RWPE2 (cell line): ENCODE measurements around the gene MUC5B.

Experiments used
- ATAC-seq: fragments of 200-7000 bp; cut with Tn5 transposase; 3 replicates; pipeline ENCODE4 v1.9.1; 2021; ENCODE audit warnings: low read depth
- DNase-seq: peaks from one replicate; pipeline ENCODE4 v3.0.0-alpha.2; 2020; ENCODE audit warnings: low spot score
- H3K27ac ChIP-seq: fragments of 450-650 bp; 2 replicates; pipeline ENCODE4 v1.5.1; 2017; ENCODE audit warnings: mild to moderate bottlenecking; ENCODE audit not compliant: poor library complexity, severe bottlenecking
- H3K27me3 ChIP-seq: fragments of 250-450 bp; sonication (Bioruptor Pico); 2 replicates; pipeline ENCODE4 v1.5.1; 2021; ENCODE audit warnings: mild to moderate bottlenecking, moderate library complexity; ENCODE audit not compliant: insufficient read depth, poor library complexity, severe bottlenecking
- H3K36me3 ChIP-seq: fragments of 250-450 bp; sonication (Bioruptor Pico); 2 replicates; pipeline ENCODE4 v1.5.1; 2020; ENCODE audit warnings: low read depth, mild to moderate bottlenecking, moderate library complexity
- H3K4me1 ChIP-seq: fragments of 250-450 bp; sonication (Bioruptor Pico); 2 replicates; pipeline ENCODE4 v1.5.1; 2021; ENCODE audit warnings: mild to moderate bottlenecking, moderate library complexity; ENCODE audit not compliant: insufficient read depth, poor library complexity, severe bottlenecking
- H3K4me3 ChIP-seq: fragments of 250-450 bp; sonication (Bioruptor Pico); 2 replicates; pipeline ENCODE4 v1.5.1; 2021; ENCODE audit warnings: mild to moderate bottlenecking, moderate library complexity; ENCODE audit not compliant: severe bottlenecking
- H3K9me3 ChIP-seq: fragments of 250-450 bp; sonication (Bioruptor Pico); 2 replicates; pipeline ENCODE4 v1.5.1; 2021; ENCODE audit warnings: mild to moderate bottlenecking, moderate library complexity; ENCODE audit not compliant: severe bottlenecking
- TF ChIP-seq, protein P1 (sequence below): fragments of 450-650 bp; IDR thresholded peaks from one replicate; pipeline ENCODE4 v1.5.1; 2017; ENCODE audit warnings: mild to moderate bottlenecking, moderate library complexity; ENCODE audit not compliant: poor library complexity, severe bottlenecking

MUC5B gene

DNA sequence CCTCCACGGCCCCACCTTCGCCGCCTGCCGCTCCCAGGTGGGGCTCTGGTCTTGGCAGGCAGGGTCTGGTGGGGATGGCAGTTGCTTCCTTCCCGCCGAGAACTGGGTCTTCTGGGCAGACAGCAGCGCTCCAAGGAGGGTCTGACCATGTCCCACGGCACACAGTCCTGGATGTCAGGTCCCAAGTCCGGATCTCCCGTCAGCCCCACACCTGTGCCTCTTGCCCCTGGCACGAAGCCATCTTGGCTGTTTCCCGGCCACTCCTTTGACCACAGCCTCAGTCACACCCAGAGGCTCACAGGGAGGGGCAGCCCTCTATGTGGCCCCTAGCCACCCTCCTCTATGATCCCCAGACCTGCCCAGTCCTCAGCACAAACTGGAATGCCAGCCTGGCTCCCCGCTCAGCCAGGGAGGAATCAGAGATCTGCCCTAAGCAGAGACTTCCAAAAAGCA is 14.3 kb downstream of the MUC5B start:
- Histone ChIP-seq H3K4me1 (no peaks in the 10 kb centered on the region), H3K9me3 (no peaks in the 10 kb centered on the region), H3K4me3 (no peak overlapping the region), H3K36me3 (no peaks in the 10 kb centered on the region), H3K27me3 (peaks cover 10% of the 10 kb centered on the region), H3K27ac (no peak overlapping the region)
- no peak for ATAC-seq
- TF ChIP-seq, protein P1, sequence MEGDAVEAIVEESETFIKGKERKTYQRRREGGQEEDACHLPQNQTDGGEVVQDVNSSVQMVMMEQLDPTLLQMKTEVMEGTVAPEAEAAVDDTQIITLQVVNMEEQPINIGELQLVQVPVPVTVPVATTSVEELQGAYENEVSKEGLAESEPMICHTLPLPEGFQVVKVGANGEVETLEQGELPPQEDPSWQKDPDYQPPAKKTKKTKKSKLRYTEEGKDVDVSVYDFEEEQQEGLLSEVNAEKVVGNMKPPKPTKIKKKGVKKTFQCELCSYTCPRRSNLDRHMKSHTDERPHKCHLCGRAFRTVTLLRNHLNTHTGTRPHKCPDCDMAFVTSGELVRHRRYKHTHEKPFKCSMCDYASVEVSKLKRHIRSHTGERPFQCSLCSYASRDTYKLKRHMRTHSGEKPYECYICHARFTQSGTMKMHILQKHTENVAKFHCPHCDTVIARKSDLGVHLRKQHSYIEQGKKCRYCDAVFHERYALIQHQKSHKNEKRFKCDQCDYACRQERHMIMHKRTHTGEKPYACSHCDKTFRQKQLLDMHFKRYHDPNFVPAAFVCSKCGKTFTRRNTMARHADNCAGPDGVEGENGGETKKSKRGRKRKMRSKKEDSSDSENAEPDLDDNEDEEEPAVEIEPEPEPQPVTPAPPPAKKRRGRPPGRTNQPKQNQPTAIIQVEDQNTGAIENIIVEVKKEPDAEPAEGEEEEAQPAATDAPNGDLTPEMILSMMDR = no peak
- no peak for DNase-seq

DNA sequence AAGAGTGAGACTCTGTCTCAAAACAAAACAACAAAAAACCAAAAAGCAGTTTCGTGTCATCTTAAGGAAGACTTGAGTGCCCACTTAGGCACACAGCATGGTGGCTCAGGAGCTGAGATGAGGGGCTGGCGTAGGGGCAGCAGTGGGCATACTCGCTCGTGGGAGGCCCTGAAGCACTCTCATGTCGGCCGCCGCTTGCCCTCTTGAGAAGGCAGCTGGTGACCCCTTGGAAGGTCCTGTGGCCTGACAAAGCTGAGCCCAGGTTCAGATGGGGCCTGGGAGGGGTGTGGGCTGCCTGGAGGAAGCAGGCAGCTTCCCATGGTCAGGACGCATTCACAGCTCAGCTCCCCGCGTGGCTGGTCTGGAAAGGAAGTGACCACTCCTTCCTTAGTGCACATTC is 15.0 kb downstream of the MUC5B start:
- H3K27ac ChIP-seq = no peak overlapping the region
- H3K4me3 ChIP-seq = no peak overlapping the region
- no peaks in the 10 kb centered on the region for H3K4me1 ChIP-seq
- peaks cover 3% of the 10 kb centered on the region for H3K27me3 ChIP-seq
- ATAC-seq (no peak), DNase-seq (no peak)
- no peaks in the 10 kb centered on the region for H3K9me3 ChIP-seq
- no peaks in the 10 kb centered on the region for H3K36me3 ChIP-seq
- TF ChIP-seq, protein P1 = no peak

DNA sequence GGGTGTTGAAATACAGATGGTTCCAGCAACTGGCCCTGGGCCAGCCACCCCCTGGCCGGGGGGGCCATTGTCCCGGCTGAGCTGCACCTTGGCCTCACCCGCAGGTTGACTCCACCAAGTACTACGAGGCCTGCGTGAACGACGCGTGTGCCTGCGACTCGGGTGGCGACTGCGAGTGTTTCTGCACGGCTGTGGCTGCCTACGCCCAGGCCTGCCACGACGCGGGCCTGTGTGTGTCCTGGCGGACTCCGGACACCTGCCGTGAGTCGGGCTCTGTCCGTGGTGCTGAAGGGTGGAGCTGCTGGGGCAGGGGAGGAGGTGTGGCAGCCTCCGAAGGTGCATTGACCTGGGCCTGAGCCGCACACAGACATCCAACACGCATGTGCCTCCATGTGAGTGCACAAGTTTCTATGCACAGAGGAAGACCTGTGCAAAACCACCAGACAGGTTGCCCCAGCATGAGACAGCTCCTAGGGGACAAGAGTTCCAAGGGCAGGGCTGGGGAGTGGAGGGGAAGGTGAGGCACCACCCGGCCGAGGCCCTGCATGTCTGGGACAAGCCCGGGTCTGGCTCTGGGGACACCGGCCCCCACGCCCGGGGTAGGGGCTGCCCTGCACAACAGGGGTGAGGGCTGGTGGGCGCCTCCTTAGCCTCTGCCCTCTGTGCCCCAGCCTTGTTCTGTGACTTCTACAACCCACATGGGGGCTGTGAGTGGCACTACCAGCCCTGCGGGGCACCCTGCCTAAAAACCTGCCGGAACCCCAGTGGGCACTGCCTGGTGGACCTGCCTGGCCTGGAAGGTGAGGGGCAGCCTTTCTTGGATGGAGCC is 16.1 kb downstream of the MUC5B start:
- Histone ChIP-seq H3K27me3 (no peaks in the 10 kb centered on the region), H3K9me3 (no peaks in the 10 kb centered on the region), H3K27ac (no peak overlapping the region), H3K4me1 (no peaks in the 10 kb centered on the region), H3K4me3 (no peak overlapping the region), H3K36me3 (no peaks in the 10 kb centered on the region)
- DNase-seq (no peak), ATAC-seq (peak; percentile 71)
- TF ChIP-seq, protein P1 = no peak

DNA sequence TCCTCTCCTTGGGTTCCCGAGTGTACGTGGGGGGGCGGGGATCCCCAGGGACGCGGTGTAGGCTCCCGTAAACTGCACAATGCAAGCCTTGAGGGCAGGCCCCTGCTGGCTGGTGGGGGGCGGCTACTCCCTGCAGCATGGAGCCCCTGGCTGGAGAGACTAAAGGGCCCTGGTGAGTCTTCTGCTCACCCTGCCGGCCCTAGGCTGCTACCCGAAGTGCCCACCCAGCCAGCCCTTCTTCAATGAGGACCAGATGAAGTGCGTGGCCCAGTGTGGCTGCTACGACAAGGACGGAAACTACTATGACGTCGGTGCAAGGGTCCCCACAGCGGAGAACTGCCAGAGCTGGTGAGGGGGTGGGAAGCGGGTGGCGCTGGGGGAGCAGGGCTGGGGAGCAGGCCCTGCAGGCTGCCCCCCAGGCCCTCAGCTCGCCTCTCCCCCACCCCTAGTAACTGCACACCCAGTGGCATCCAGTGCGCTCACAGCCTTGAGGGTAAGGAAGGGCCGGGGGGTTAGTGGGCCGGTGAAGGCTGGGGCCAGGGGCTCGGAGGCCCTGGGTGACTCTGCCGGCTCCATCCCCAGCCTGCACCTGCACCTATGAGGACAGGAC is 16.8 kb downstream of the MUC5B start:
- TF ChIP-seq, protein P1 = no peak

DNA sequence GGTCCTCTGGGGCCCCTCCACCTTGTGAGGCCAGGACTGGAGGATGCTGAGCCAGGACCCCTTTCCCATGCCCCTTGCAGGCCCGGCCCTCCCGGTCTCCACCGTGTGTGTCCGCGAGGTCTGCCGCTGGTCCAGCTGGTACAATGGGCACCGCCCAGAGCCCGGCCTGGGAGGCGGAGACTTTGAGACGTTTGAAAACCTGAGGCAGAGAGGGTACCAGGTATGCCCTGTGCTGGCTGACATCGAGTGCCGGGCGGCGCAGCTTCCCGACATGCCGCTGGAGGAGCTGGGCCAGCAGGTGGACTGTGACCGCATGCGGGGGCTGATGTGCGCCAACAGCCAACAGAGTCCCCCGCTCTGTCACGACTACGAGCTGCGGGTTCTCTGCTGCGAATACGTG is 17.9 kb downstream of the MUC5B start:
- Histone ChIP-seq H3K4me1 (no peaks in the 10 kb centered on the region), H3K27ac (no peak overlapping the region), H3K4me3 (no peak overlapping the region), H3K27me3 (no peaks in the 10 kb centered on the region), H3K36me3 (no peaks in the 10 kb centered on the region), H3K9me3 (no peaks in the 10 kb centered on the region)
- ATAC-seq = no peak
- TF ChIP-seq, protein P1 = no peak
- no peak for DNase-seq

More for the DNA sequence above, 16.8 kb downstream of the MUC5B start:
- no peak for ATAC-seq
- Histone ChIP-seq H3K27ac (no peak overlapping the region), H3K4me1 (no peaks in the 10 kb centered on the region), H3K36me3 (no peaks in the 10 kb centered on the region), H3K9me3 (no peaks in the 10 kb centered on the region), H3K27me3 (no peaks in the 10 kb centered on the region), H3K4me3 (no peak overlapping the region)
- DNase-seq = no peak
